ENCODE measurements around the gene ZNF500. TPM values are rescaled to one million over a fixed set of nuclear protein-coding genes. Genes with fewer than 3 reads are reported as not detected.

The ZNF500 gene
- total and polyA plus RNA-seq, 2 donors (not counting 1 experiment from before 2014, with no cell fraction given), result 12.0 to 26.5 TPM

DNA sequence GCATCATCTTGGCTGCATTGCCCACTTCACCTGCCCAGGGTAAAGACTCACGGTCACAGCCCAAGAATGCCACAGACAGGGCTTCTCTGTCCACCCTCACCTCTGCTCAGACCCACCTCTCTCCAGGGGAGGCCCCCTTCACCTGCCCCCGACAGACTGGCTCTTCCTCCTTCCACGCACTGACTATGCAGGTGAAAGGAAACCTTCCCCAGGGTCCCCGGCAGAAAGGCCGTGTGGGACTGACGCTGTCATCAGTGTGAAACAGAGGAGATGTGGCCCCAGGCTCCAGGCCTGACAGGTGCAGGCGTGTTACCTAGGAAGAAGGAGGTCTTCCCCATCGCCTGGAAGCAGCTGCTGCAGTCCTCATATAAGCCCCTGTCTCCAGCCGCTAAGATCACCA lies 44.8 kb upstream of the ZNF500 start:
- Histone ChIP-seq H3K27ac (ENCODE audit: low read length in 2 of 2) (no peak overlapping the region), H3K4me1 (ENCODE audit: control insufficient read depth in 2 of 2, insufficient read depth in 2 of 2, low read length in 2 of 2) (no peaks in the 10 kb centered on the region), H3K27me3 (replicated peaks in 1 of 4; ENCODE audit: control extremely low read depth in 1 of 4, control insufficient read depth in 3 of 4, insufficient read depth in 4 of 4, low read length in 3 of 4) (no peaks in the 10 kb centered on the region), H3K9ac (ENCODE audit: low read length) (no peak overlapping the region), H3K4me3 (ENCODE audit: control extremely low read depth in 1 of 5, extremely low read depth in 1 of 5, insufficient read depth in 1 of 5, low read depth in 2 of 5, low read length in 4 of 5) (no peak overlapping the region), H3K4me2 (replicated peaks; ENCODE audit: low read depth, low read length, poor library complexity, severe bottlenecking) (no peak overlapping the region), H3K9me3 (ENCODE audit: control extremely low read depth in 1 of 3, control insufficient read depth in 2 of 3, insufficient read depth in 1 of 3, low read length in 2 of 3) (no peaks in the 10 kb centered on the region), H4K20me1 (ENCODE audit: control insufficient read depth, insufficient read depth, low read length, poor library complexity, severe bottlenecking) (no peaks in the 10 kb centered on the region), H2AFZ (ENCODE audit: insufficient read depth, low read depth, low read length, poor library complexity, severe bottlenecking) (no peak overlapping the region), H3K79me2 (ENCODE audit: control insufficient read depth, insufficient read depth, low read length) (no peaks in the 10 kb centered on the region), H3K36me3 (replicated peaks in 1 of 2; ENCODE audit: control extremely low read depth in 1 of 2, control insufficient read depth in 1 of 2, extremely low read depth in 1 of 2, insufficient read depth in 2 of 2, low read length in 1 of 2) (peaks cover 1 to 54% of the 10 kb centered on the region in 2 experiments)
- no peaks in the 10 kb centered on the region for H3K4me1 Mint-ChIP-seq
- intact Hi-C loops (cut with micrococcal nuclease), result no loop called here
- no peak for DNase-seq
- ATAC-seq (ENCODE audit: low read depth), result no peak
- H3K4me3 Mint-ChIP-seq, result no peak overlapping the region
- H3K27ac Mint-ChIP-seq, result no peak overlapping the region
- no peaks in the 10 kb centered on the region for H3K9me3 Mint-ChIP-seq (ENCODE audit: insufficient read depth)
- TF ChIP-seq, protein P1, sequence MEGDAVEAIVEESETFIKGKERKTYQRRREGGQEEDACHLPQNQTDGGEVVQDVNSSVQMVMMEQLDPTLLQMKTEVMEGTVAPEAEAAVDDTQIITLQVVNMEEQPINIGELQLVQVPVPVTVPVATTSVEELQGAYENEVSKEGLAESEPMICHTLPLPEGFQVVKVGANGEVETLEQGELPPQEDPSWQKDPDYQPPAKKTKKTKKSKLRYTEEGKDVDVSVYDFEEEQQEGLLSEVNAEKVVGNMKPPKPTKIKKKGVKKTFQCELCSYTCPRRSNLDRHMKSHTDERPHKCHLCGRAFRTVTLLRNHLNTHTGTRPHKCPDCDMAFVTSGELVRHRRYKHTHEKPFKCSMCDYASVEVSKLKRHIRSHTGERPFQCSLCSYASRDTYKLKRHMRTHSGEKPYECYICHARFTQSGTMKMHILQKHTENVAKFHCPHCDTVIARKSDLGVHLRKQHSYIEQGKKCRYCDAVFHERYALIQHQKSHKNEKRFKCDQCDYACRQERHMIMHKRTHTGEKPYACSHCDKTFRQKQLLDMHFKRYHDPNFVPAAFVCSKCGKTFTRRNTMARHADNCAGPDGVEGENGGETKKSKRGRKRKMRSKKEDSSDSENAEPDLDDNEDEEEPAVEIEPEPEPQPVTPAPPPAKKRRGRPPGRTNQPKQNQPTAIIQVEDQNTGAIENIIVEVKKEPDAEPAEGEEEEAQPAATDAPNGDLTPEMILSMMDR (IDR thresholded peaks at IDR 0.05), result no peak
- TF ChIP-seq EZH2 (IDR thresholded peaks at IDR 0.05; ENCODE audit: borderline replicate concordance, insufficient read depth, low read depth, low read length, poor library complexity, severe bottlenecking), result no peak
- H3K27me3 Mint-ChIP-seq, result no peaks in the 10 kb centered on the region
- WGBS (ENCODE audit: insufficient coverage), result 96% methylated on average over 9 of the region's 9 CpGs
- POLR2A ChIA-PET, result no interaction called here
- CTCF ChIA-PET, result interaction anchor here (0.8 kb wide), 1 partner anchor 9 kb away, joined by 3 read pairs; no protein-coding TSS in a partner anchor

DNA sequence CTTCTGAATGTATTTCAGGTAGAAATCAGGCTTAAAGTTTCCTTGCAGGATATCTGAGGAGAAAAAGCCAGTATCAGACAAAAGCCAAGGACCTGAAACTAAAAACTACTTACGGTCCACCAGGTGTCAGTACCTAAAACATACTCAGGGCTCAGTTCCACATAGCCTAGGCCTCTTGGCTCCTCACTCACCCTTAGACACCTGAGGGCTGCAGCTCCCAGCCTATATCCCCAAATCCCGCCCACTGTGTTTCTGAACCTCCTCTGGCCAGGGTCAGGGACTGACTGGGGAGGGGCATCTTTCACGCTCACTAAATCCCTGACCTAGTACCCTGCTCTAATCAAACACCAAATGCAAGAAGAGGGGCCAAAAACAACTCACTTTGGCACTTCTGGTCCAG lies 44.3 kb upstream of the ZNF500 start:
- ChIA-PET POLR2A (interaction anchor here (0.7 kb wide), 1 partner anchor 54 kb away, joined by 4 read pairs; no protein-coding TSS in a partner anchor), CTCF (no interaction called here)
- Histone ChIP-seq H3K27me3 (replicated peaks in 1 of 4; ENCODE audit: control extremely low read depth in 1 of 4, control insufficient read depth in 3 of 4, insufficient read depth in 4 of 4, low read length in 3 of 4) (no peaks in the 10 kb centered on the region), H4K20me1 (ENCODE audit: control insufficient read depth, insufficient read depth, low read length, poor library complexity, severe bottlenecking) (no peaks in the 10 kb centered on the region), H2AFZ (ENCODE audit: insufficient read depth, low read depth, low read length, poor library complexity, severe bottlenecking) (no peak overlapping the region), H3K27ac (ENCODE audit: low read length in 2 of 2) (no peak overlapping the region), H3K4me1 (ENCODE audit: control insufficient read depth in 2 of 2, insufficient read depth in 2 of 2, low read length in 2 of 2) (no peaks in the 10 kb centered on the region), H3K79me2 (ENCODE audit: control insufficient read depth, insufficient read depth, low read length) (no peaks in the 10 kb centered on the region), H3K4me2 (replicated peaks; ENCODE audit: low read depth, low read length, poor library complexity, severe bottlenecking) (no peak overlapping the region), H3K4me3 (ENCODE audit: control extremely low read depth in 1 of 5, extremely low read depth in 1 of 5, insufficient read depth in 1 of 5, low read depth in 2 of 5, low read length in 4 of 5) (no peak overlapping the region), H3K36me3 (replicated peaks in 1 of 2; ENCODE audit: control extremely low read depth in 1 of 2, control insufficient read depth in 1 of 2, extremely low read depth in 1 of 2, insufficient read depth in 2 of 2, low read length in 1 of 2) (peaks cover 1 to 51% of the 10 kb centered on the region in 2 experiments), H3K9ac (ENCODE audit: low read length) (no peak overlapping the region), H3K9me3 (ENCODE audit: control extremely low read depth in 1 of 3, control insufficient read depth in 2 of 3, insufficient read depth in 1 of 3, low read length in 2 of 3) (no peaks in the 10 kb centered on the region)
- Mint-ChIP-seq H3K4me1 (no peaks in the 10 kb centered on the region), H3K9me3 (ENCODE audit: insufficient read depth) (no peaks in the 10 kb centered on the region), H3K27me3 (no peaks in the 10 kb centered on the region), H3K4me3 (no peak overlapping the region), H3K27ac (no peak overlapping the region)
- WGBS (ENCODE audit: insufficient coverage), result 100% methylated on average over 2 of the region's 3 CpGs
- ATAC-seq (ENCODE audit: low read depth), result no peak
- intact Hi-C loops (cut with micrococcal nuclease), result no loop called here
- no peak for DNase-seq
- TF ChIP-seq EZH2 (IDR thresholded peaks at IDR 0.05; ENCODE audit: borderline replicate concordance, insufficient read depth, low read depth, low read length, poor library complexity, severe bottlenecking), result no peak
- TF ChIP-seq, protein P1 (IDR thresholded peaks at IDR 0.05), result no peak

Measured in B cell (primary cell).